Coronary artery (tissue), 2 donors: Measurements from ENCODE around the gene TCFL5.

Source experiments
- DNase-seq: peaks from one replicate; pipeline ENCODE4 v3.0.0-alpha.2; 2017; ENCODE audit warnings: low spot score
- H3K27ac ChIP-seq, 2 donors: fragments of 200-600 bp; sonication (generic); one replicate each; pipeline ENCODE4 v1.5.1; 2016 to 2019
- H3K4me3 ChIP-seq: fragments of 200-600 bp; sonication (generic); 2 replicates; pipeline ENCODE4 v1.5.1; 2016; ENCODE audit warnings: mild to moderate bottlenecking, moderate library complexity
- CTCF ChIP-seq: fragments of 200-600 bp; sonication (generic); IDR thresholded peaks from one replicate; pipeline ENCODE4 v1.5.1; 2019; ENCODE audit warnings: antibody characterized with exemption

TCFL5 gene

GRCh38 chr20:62824476-62825332 is 36.9 kb downstream of the TCFL5 start:
- no peak for DNase-seq
- TF ChIP-seq CTCF: no peak
- H3K27ac ChIP-seq: peak overlapping the region in 1 of 2 donors; percentile 85
- H3K4me3 ChIP-seq: peak overlapping the region; percentile 77

- no peak for DNase-seq
- Histone ChIP-seq H3K4me3 (peak overlapping the region; percentile 77), H3K27ac (peak overlapping the region in 1 of 2 donors; percentile 85)
- no peak for TF ChIP-seq CTCF
These were observed 37.7 kb downstream of the TCFL5 start for GRCh38 chr20:62823688-62824475.

GRCh38 chr20:62822788-62823651 is 38.6 kb downstream of the TCFL5 start:
- Histone ChIP-seq H3K27ac (no peak overlapping the region), H3K4me3 (no peak overlapping the region)
- no peak for DNase-seq
- no peak for TF ChIP-seq CTCF

- no peak overlapping the region for H3K27ac ChIP-seq
- no peak for TF ChIP-seq CTCF
These were observed 39.3 kb downstream of the TCFL5 start for GRCh38 chr20:62822239-62822787.

GRCh38 chr20:62821726-62822210 is 39.9 kb downstream of the TCFL5 start:
- no peak for DNase-seq
- no peak overlapping the region for H3K27ac ChIP-seq
- H3K4me3 ChIP-seq: no peak overlapping the region
- no peak for TF ChIP-seq CTCF

More at GRCh38 chr20:62822239-62822787, 39.3 kb downstream of the TCFL5 start:
- DNase-seq: no peak
- H3K4me3 ChIP-seq: no peak overlapping the region

- Histone ChIP-seq H3K4me3 (no peak overlapping the region), H3K27ac (no peak overlapping the region)
- DNase-seq: no peak
- TF ChIP-seq CTCF: no peak
These were observed 40.5 kb downstream of the TCFL5 start for GRCh38 chr20:62820962-62821725.
